ENCODE data around the gene FYN.

FYN gene

DNA sequence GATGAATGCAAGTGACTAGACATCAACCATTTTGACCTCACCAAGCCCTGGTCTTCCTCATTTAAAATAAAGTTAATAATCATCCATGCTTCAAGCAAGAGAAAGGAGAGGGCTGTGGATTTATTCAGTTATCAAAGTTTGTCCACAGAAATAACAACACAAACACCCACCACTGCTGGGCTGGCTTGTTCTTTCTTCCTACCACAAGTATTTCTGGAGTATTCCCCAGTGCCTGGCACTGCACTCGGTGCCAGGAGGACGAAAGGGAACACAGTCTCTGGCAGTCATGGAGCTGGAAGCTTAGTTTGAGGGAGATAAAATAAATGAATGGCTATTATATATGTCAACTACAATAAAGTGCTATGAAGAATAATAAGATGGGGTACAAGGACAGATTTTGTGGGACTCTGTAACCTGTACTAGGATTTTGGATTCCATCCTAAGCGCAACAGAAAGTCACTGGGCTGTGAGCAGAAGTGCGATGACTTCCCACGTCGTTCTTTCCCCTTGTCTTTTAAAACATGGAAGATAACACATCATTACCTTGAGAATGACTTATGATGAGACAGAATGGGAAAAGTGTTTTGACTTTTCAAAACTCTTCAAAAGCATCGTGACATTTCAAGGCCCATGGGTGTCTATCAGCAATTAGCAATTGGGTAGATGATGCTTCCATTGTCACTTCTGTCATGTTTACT lies 193.1 kb downstream of the FYN start:
- DNase-seq (ENCODE audit: extremely low spot score): no peak
- TF ChIP-seq BHLHE40 (IDR thresholded peaks at IDR 0.05; ENCODE audit: borderline replicate concordance): no peak
- TF ChIP-seq, protein P1, sequence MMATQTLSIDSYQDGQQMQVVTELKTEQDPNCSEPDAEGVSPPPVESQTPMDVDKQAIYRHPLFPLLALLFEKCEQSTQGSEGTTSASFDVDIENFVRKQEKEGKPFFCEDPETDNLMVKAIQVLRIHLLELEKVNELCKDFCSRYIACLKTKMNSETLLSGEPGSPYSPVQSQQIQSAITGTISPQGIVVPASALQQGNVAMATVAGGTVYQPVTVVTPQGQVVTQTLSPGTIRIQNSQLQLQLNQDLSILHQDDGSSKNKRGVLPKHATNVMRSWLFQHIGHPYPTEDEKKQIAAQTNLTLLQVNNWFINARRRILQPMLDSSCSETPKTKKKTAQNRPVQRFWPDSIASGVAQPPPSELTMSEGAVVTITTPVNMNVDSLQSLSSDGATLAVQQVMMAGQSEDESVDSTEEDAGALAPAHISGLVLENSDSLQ (IDR thresholded peaks at IDR 0.05): no peak
- TF ChIP-seq ARNT (IDR thresholded peaks at IDR 0.05): no peak
- no peak for TF ChIP-seq CTBP1 (IDR thresholded peaks at IDR 0.05; ENCODE audit: borderline replicate concordance)
- TF ChIP-seq FOXM1 (IDR thresholded peaks at IDR 0.05; ENCODE audit: borderline replicate concordance): no peak
- TF ChIP-seq SUZ12 (IDR thresholded peaks at IDR 0.05): no peak
- no peak for TF ChIP-seq SP1 (IDR thresholded peaks at IDR 0.05)
- no peak for TF ChIP-seq HDGF (IDR thresholded peaks at IDR 0.05; ENCODE audit: borderline replicate concordance)
- TF ChIP-seq ZNF384 (IDR thresholded peaks at IDR 0.05): no peak
- POLR2A ChIA-PET: no interaction called here
- CTCF ChIA-PET: no interaction called here

DNA sequence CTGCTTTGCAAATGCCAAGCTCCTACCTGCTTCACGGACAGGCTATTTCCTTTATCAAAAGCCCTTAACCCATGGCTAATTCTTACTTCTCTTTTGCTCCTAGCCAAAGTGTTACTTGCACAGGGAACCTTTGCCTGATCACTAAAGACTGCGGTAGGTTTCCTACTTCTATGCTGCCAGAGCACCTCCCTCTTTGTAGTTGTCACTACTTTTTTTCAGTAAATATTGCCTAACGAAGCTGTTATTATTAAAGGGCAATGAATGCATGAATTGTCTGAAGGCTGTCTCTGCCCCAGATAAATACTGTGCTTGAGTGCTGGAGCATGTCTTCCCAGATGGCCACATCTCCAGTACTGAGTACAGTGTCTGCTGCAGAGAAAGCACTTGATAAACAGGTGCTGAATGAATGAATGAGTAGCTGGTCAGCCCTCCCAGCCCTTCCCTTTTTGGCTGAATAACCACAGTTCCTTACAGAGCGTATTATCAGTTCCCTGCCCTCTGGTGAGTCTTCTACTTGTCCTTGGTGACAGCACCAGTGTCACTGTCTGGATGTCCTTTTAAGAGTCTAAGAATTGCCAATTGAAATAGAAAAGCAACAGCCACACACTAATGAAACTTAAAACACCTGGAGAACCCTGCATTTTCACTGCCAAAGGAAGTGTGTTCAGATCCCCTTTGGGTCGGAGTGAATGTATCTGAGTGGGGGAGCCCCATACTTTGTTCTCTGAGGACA lies 194.0 kb downstream of the FYN start:
- DNase-seq (ENCODE audit: extremely low spot score): no peak

DNA sequence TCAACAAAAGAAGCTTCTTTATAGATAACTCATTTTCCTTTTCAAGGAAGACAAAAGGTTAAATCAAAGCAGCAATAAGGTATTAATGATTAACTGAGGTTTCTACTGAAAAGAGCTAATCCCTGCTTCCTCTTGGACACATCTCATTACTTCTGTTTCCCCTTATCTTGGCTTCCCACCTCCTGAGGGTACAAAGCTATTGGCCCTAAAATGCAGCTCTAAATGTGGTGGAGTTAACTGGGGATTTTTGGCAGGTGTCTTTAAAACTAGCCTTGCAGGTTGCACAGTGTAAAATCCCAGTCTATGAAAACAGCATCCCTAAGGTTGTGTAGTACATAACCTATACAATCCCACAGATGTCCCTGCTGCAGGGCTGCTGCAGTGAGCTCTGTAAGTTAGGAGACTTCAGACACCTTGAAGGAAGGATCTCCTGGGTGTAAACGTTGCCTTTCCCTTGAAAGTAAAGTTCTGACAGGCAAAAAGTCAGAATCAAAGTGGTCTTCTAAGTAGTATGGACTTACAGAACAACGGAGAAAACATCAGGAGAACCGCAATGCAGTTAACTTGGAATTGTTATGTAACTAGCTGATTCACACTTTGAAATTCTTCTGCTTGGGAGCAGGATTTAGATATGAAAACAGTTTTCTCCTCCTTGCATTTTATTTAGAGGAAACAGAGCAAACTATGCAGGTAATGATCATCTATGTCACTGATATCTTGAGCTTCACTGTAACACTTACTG lies 195.8 kb downstream of the FYN start:
- POLR2A ChIA-PET: interaction anchor here (0.8 to 1.0 kb wide), 2 partner anchors 409 to 695 kb away, joined by 3 read pairs; no protein-coding TSS in a partner anchor
- TF ChIP-seq FOXK2 (IDR thresholded peaks at IDR 0.05): no peak
- no peak for TF ChIP-seq ELF4 (IDR thresholded peaks at IDR 0.05)
- no peak for TF ChIP-seq BHLHE40 (IDR thresholded peaks at IDR 0.05; ENCODE audit: borderline replicate concordance)
- no peak for TF ChIP-seq FOXM1 (IDR thresholded peaks at IDR 0.05; ENCODE audit: borderline replicate concordance)
- TF ChIP-seq HDGF (IDR thresholded peaks at IDR 0.05; ENCODE audit: borderline replicate concordance): no peak
- TF ChIP-seq SP1 (IDR thresholded peaks at IDR 0.05): no peak
- no peak for TF ChIP-seq ZNF384 (IDR thresholded peaks at IDR 0.05)
- no peak for TF ChIP-seq NFRKB (IDR thresholded peaks at IDR 0.05)
- TF ChIP-seq, protein P1 (IDR thresholded peaks at IDR 0.05): no peak
- no peak for TF ChIP-seq LEF1 (IDR thresholded peaks at IDR 0.05; ENCODE audit: borderline replicate concordance)
- TF ChIP-seq CTBP1 (IDR thresholded peaks at IDR 0.05; ENCODE audit: borderline replicate concordance): no peak
- no peak for TF ChIP-seq ARNT (IDR thresholded peaks at IDR 0.05)
- TF ChIP-seq SUZ12 (IDR thresholded peaks at IDR 0.05): no peak
- no peak for TF ChIP-seq L3MBTL2 (conservative IDR thresholded peaks at IDR 0.05)
- TF ChIP-seq TARDBP (IDR thresholded peaks at IDR 0.05): no peak
- TF ChIP-seq FOXA1 (IDR thresholded peaks at IDR 0.05): no peak
- no peak for DNase-seq (ENCODE audit: extremely low spot score)
- CTCF ChIA-PET: interaction anchor here (0.6 kb wide), 1 partner anchor 62 kb away, joined by 3 read pairs; no protein-coding TSS in a partner anchor

More for the DNA sequence above, 194.0 kb downstream of the FYN start:
- ChIA-PET POLR2A (no interaction called here), CTCF (no interaction called here)
- no peak for TF ChIP-seq L3MBTL2 (conservative IDR thresholded peaks at IDR 0.05)
- no peak for TF ChIP-seq BHLHE40 (IDR thresholded peaks at IDR 0.05; ENCODE audit: borderline replicate concordance)
- no peak for TF ChIP-seq ZNF384 (IDR thresholded peaks at IDR 0.05)
- no peak for TF ChIP-seq SP1 (IDR thresholded peaks at IDR 0.05)
- TF ChIP-seq HDGF (IDR thresholded peaks at IDR 0.05; ENCODE audit: borderline replicate concordance): no peak
- TF ChIP-seq NFRKB (IDR thresholded peaks at IDR 0.05): no peak
- no peak for TF ChIP-seq ELF4 (IDR thresholded peaks at IDR 0.05)
- no peak for TF ChIP-seq FOXK2 (IDR thresholded peaks at IDR 0.05)
- no peak for TF ChIP-seq CTBP1 (IDR thresholded peaks at IDR 0.05; ENCODE audit: borderline replicate concordance)
- no peak for TF ChIP-seq LEF1 (IDR thresholded peaks at IDR 0.05; ENCODE audit: borderline replicate concordance)
- TF ChIP-seq FOXA1 (IDR thresholded peaks at IDR 0.05): no peak
- no peak for TF ChIP-seq TARDBP (IDR thresholded peaks at IDR 0.05)

DNA sequence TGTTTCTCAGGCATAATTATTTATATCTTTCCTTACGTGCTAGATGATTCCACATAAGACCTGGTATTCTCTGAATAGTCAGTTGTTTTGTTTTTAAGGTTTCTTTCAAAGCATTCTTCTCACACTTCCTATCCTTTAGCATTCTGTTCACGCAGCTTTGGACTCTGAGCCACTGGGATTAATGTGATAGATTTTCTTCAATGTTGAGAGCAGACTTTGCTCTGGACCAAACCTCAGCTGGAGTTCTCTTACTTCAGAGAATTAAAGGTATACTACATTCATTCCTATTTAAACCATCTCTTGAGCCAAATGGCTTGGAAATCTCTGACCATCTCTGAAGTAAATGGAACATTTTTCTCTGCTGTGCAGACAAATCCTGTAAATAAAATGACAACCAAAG lies 196.9 kb downstream of the FYN start:
- POLR2A ChIA-PET: interaction anchor here (1.0 kb wide), 1 partner anchor 694 kb away, joined by 3 read pairs; no protein-coding TSS in a partner anchor

DNA sequence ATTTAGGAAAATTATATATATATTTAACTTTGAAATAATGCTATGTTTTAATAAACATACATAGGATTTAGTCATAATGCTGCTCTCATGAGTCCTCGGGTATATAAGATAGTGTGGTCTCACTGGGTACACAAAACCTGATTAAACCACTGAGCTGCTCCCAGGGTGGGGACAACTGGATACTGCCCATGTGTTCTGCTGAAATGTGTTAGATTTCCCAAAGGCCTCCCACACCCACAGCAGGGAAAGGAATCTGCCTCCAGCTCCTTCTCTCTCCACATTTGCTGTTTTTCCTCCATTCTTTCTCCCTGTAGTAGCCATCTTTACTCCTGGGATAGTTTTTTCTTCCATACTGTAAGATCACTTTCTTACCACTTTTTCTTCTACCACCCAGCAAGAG lies 198.4 kb downstream of the FYN start:
- CTCF ChIA-PET: interaction anchor here (0.7 kb wide), 2 partner anchors 9 to 241 kb away, joined by 3 read pairs; no protein-coding TSS in a partner anchor
- POLR2A ChIA-PET: no interaction called here
- no peak for DNase-seq (ENCODE audit: extremely low spot score)
- TF ChIP-seq HDGF (IDR thresholded peaks at IDR 0.05; ENCODE audit: borderline replicate concordance) (no peak), BHLHE40 (IDR thresholded peaks at IDR 0.05; ENCODE audit: borderline replicate concordance) (no peak), TARDBP (IDR thresholded peaks at IDR 0.05) (no peak), ARNT (IDR thresholded peaks at IDR 0.05) (no peak), SP1 (IDR thresholded peaks at IDR 0.05) (no peak), LEF1 (IDR thresholded peaks at IDR 0.05; ENCODE audit: borderline replicate concordance) (no peak), ELF4 (IDR thresholded peaks at IDR 0.05) (no peak), ZNF384 (IDR thresholded peaks at IDR 0.05) (no peak), SUZ12 (IDR thresholded peaks at IDR 0.05) (no peak), NFRKB (IDR thresholded peaks at IDR 0.05) (no peak), FOXA1 (IDR thresholded peaks at IDR 0.05) (no peak)
- TF ChIP-seq, protein P1 (IDR thresholded peaks at IDR 0.05): no peak

More for the DNA sequence above, 196.9 kb downstream of the FYN start:
- CTCF ChIA-PET: no interaction called here
- TF ChIP-seq SP1 (IDR thresholded peaks at IDR 0.05) (no peak), NFRKB (IDR thresholded peaks at IDR 0.05) (no peak), FOXM1 (IDR thresholded peaks at IDR 0.05; ENCODE audit: borderline replicate concordance) (no peak), TARDBP (IDR thresholded peaks at IDR 0.05) (no peak), FOXA1 (IDR thresholded peaks at IDR 0.05) (no peak), HDGF (IDR thresholded peaks at IDR 0.05; ENCODE audit: borderline replicate concordance) (no peak), CTBP1 (IDR thresholded peaks at IDR 0.05; ENCODE audit: borderline replicate concordance) (no peak), BHLHE40 (IDR thresholded peaks at IDR 0.05; ENCODE audit: borderline replicate concordance) (no peak), L3MBTL2 (conservative IDR thresholded peaks at IDR 0.05) (no peak)
- TF ChIP-seq, protein P1 (IDR thresholded peaks at IDR 0.05): no peak
- no peak for DNase-seq (ENCODE audit: extremely low spot score)
